ENCODE results near the gene CAMTA2.

DNA sequence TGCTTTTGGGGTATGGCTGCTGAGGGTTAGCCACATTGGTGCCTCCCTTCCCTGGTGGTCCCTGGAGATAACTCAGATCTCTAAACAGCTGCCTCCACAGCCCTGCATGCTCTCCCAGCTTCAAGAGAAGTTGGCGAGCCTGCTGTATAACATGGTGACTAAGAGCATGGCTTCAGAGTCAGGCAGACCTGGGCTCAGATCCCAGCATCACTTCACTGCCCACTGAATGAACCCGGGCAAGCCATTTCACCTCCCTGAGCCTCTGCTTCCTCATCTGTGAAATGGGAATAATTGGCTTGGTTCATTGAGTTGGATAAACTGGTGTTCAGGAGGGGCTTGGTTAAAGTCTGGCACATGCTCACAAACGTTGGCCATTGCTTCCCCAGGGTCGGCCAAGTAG is 26.9 kb upstream of the CAMTA2 start:
- TF ChIP-seq JAZF1 (CRISPR knock-in tag; IDR thresholded peaks at IDR 0.05) (no peak), ESRRA (CRISPR knock-in tag; IDR thresholded peaks at IDR 0.05; ENCODE audit: borderline replicate concordance) (no peak), ZNF121 (CRISPR knock-in tag; IDR thresholded peaks at IDR 0.05) (no peak), NR2C2 (CRISPR knock-in tag; IDR thresholded peaks at IDR 0.05) (no peak), PRDM15 (CRISPR knock-in tag; IDR thresholded peaks at IDR 0.05) (no peak)
- TF ChIP-seq, protein P1, sequence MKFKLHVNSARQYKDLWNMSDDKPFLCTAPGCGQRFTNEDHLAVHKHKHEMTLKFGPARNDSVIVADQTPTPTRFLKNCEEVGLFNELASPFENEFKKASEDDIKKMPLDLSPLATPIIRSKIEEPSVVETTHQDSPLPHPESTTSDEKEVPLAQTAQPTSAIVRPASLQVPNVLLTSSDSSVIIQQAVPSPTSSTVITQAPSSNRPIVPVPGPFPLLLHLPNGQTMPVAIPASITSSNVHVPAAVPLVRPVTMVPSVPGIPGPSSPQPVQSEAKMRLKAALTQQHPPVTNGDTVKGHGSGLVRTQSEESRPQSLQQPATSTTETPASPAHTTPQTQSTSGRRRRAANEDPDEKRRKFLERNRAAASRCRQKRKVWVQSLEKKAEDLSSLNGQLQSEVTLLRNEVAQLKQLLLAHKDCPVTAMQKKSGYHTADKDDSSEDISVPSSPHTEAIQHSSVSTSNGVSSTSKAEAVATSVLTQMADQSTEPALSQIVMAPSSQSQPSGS (CRISPR knock-in tag; IDR thresholded peaks at IDR 0.05; ENCODE audit: borderline replicate concordance, low read depth): no peak
- TF ChIP-seq, protein P2, sequence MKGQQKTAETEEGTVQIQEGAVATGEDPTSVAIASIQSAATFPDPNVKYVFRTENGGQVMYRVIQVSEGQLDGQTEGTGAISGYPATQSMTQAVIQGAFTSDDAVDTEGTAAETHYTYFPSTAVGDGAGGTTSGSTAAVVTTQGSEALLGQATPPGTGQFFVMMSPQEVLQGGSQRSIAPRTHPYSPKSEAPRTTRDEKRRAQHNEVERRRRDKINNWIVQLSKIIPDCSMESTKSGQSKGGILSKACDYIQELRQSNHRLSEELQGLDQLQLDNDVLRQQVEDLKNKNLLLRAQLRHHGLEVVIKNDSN (CRISPR knock-in tag; IDR thresholded peaks at IDR 0.05): no peak
